Endodermal cell (in vitro differentiated cells): Measurements from ENCODE around the gene LAMTOR4. TPM values are rescaled to one million over a fixed set of nuclear protein-coding genes. Genes with fewer than 3 reads are reported as not detected.

Source experiments
- DNase-seq: peaks from one replicate; pipeline ENCODE4 v3.0.0-alpha.2; 2017
- H3K27ac ChIP-seq: 2 replicates; pipeline ENCODE4 v1.5.1; 2013; ENCODE audit warnings: mild to moderate bottlenecking, low read depth, low read length, moderate library complexity
- H3K27me3 ChIP-seq: 2 replicates; pipeline ENCODE4 v1.6.1; 2013; ENCODE audit warnings: mild to moderate bottlenecking, low read length, moderate library complexity; ENCODE audit not compliant: insufficient read depth, control insufficient read depth, poor library complexity, severe bottlenecking
- H3K36me3 ChIP-seq: 2 replicates; pipeline ENCODE4 v1.7.0; 2013; ENCODE audit warnings: mild to moderate bottlenecking, low read length, moderate library complexity; ENCODE audit not compliant: control insufficient read depth, insufficient read depth
- H3K4me1 ChIP-seq: one replicate; pipeline ENCODE4 v1.7.0; 2013; ENCODE audit warnings: low read length; ENCODE audit not compliant: control insufficient read depth, insufficient read depth
- H3K4me3 ChIP-seq: 2 replicates; pipeline ENCODE4 v1.5.1; 2013; ENCODE audit warnings: mild to moderate bottlenecking, low read length, moderate library complexity
- H3K9ac ChIP-seq: 2 replicates; pipeline ENCODE4 v1.6.1; 2013; ENCODE audit warnings: mild to moderate bottlenecking, low read length, moderate library complexity; ENCODE audit not compliant: poor library complexity, severe bottlenecking; ENCODE audit errors: extremely low read depth
- H3K9me3 ChIP-seq: 2 replicates; pipeline ENCODE4 v1.6.1; 2013; ENCODE audit warnings: mild to moderate bottlenecking, low read length, moderate library complexity; ENCODE audit not compliant: control insufficient read depth
- H3K27ac Mint-ChIP-seq: 2 replicates; pipeline ENCODE4 v1.8.0; 2020; ENCODE audit warnings: mixed read lengths
- H3K27me3 Mint-ChIP-seq: 2 replicates; pipeline ENCODE4 v1.8.0; 2021; ENCODE audit warnings: mild to moderate bottlenecking, mixed read lengths; ENCODE audit not compliant: insufficient read depth
- H3K36me3 Mint-ChIP-seq: 2 replicates; pipeline ENCODE4 v1.8.0; 2020; ENCODE audit warnings: low read depth, mixed read lengths
- H3K4me1 Mint-ChIP-seq: 2 replicates; pipeline ENCODE4 v1.8.0; 2020; ENCODE audit warnings: mixed read lengths
- H3K4me3 Mint-ChIP-seq: 2 replicates; pipeline ENCODE4 v1.8.0; 2020; ENCODE audit warnings: mild to moderate bottlenecking, moderate library complexity, mixed read lengths
- H3K9me3 Mint-ChIP-seq: 2 replicates; pipeline ENCODE4 v1.8.0; 2020; ENCODE audit warnings: mild to moderate bottlenecking, mixed read lengths
- WGBS, 2 experiments: methylation state at CpG; one replicate each; pipeline versions ENCODE4 v1.1.5 to v1.1.7; 2013; ENCODE audit warnings: missing lambda C conversion rate in 2 of 2, mixed read lengths in 1 of 2; ENCODE audit not compliant: insufficient coverage in 1 of 2, insufficient read length in 1 of 2; 5-methylcytosine and 5-hydroxymethylcytosine counted together
- long read RNA-seq, 4 experiments: library from polyadenylated mRNA in 2 of 4; library from RNA in 1 of 4; library from capped mRNA in 1 of 4; stranded (forward) in 3 of 4; unstranded in 1 of 4; transcript quantifications; one replicate each; pipeline ENCODE4 v2.0.0, GENCODE V29; 2020 to 2021; ENCODE audit warnings: inconsistent platforms in 1 of 4
- polyA plus RNA-seq, 2 experiments: library from polyadenylated mRNA; stranded (reverse); fragments of 50-300 nt; gene quantifications; one replicate each; pipeline ENCODE4 v1.2.3, GENCODE V29; 2013
- total RNA-seq, 2 donors: library from RNA; stranded (reverse); fragmentation: NEBNext Ultra II Directional in 1 of 2; extraction: Animal tissue kit (Norgen Biotek cat#: 25700) in 1 of 2; gene quantifications; 2 replicates in 1 of 2; 3 replicates in 1 of 2; pipeline ENCODE4 v1.2.1, GENCODE V29; 2021
- TF ChIP-seq, protein P1 (sequence below): fragments of 200-600 bp; sonication (generic); conservative IDR thresholded peaks from 2 replicates; pipeline ENCODE4 v1.5.0; 2021; ENCODE audit warnings: antibody characterized with exemption, mild to moderate bottlenecking

LAMTOR4 gene
- total RNA-seq = 100 to 1,000 TPM; 155 to 188 TPM
- polyA plus RNA-seq (2013, experiment 1 of 2) = 146 TPM
- 131 TPM for polyA plus RNA-seq (2013, experiment 2 of 2)
- long read RNA-seq, experiment 1, transcript LAMTOR4-204 (3 exons, 371 nt) = minor isoform, 19 of 62 reads
- long read RNA-seq, experiment 1, transcript LAMTOR4-201 (4 exons, 605 nt) = major isoform, 25 of 62 reads
- long read RNA-seq, experiment 1, partial matches to known transcripts = 8 of 62 reads
- long read RNA-seq, experiment 1, other reads (novel, unspliced or antisense) = 5 of 62 reads
- long read RNA-seq, experiment 2, transcript LAMTOR4-201 (4 exons, 605 nt) = major isoform, 37 of 60 reads
- long read RNA-seq, experiment 2, transcript LAMTOR4-204 (3 exons, 371 nt) = minor isoform, 8 of 60 reads
- long read RNA-seq, experiment 2, transcript LAMTOR4-205 (4 exons, 621 nt) = minor isoform, 6 of 60 reads
- long read RNA-seq, experiment 2, partial matches to known transcripts = 0 of 60 reads
- long read RNA-seq, experiment 2, other reads (novel, unspliced or antisense) = 5 of 60 reads
- long read RNA-seq, experiment 3, transcript LAMTOR4-201 (4 exons, 605 nt) = major isoform, 43 of 66 reads
- long read RNA-seq, experiment 3, transcript LAMTOR4-205 (4 exons, 621 nt) = minor isoform, 8 of 66 reads
- long read RNA-seq, experiment 3, transcript LAMTOR4-204 (3 exons, 371 nt) = minor isoform, 5 of 66 reads
- long read RNA-seq, experiment 3, partial matches to known transcripts = 0 of 66 reads
- long read RNA-seq, experiment 3, other reads (novel, unspliced or antisense) = 8 of 66 reads
- long read RNA-seq, experiment 4, transcript LAMTOR4-204 (3 exons, 371 nt) = major isoform, 5 of 16 reads
- long read RNA-seq, experiment 4, partial matches to known transcripts = 6 of 16 reads
- long read RNA-seq, experiment 4, other reads (novel, unspliced or antisense) = 1 of 16 reads

DNA sequence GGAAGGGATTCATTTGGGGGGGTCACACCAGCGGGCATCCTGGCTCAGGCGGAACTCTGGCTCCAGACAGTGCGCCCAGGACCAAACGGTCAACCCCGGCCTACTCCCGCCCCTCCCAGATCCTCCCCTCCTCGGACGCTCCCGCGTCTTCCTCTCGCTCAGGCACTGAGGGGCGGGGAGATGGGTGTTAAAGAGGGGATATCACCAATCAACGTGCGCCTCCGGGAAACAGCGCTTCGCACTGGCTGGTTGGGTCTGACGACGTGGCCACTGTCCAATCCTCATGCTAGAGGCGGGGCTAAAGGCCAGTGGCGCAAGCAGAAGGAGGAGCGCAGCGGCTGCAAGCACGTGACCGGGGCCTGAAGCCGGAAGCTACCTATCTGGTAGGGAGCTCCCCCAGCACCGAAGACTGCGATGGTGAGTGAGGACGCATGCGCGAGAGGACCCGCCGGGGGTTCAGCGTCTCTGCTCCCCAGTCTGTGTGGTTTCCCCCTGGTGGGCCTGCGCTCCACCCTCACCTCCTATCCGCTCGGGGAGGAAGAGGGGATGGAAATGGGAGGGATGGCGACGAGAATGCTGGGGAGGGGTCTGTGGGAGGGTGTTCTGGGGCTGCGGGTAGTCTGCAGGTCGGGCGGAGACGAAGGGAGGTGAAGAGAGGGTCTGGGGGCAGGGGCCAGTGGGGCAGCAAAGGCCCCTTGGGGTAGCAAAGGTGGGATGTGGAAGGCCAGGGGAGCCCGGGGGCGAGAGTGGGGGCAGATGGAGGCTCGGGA is at the start of gene LAMTOR4:
Gene LAMTOR4 (plus strand): TSS at position 360 of the 770 bp plus-strand sequence. CDS start 55 bp downstream, at position 415.
- TF ChIP-seq, protein P1, sequence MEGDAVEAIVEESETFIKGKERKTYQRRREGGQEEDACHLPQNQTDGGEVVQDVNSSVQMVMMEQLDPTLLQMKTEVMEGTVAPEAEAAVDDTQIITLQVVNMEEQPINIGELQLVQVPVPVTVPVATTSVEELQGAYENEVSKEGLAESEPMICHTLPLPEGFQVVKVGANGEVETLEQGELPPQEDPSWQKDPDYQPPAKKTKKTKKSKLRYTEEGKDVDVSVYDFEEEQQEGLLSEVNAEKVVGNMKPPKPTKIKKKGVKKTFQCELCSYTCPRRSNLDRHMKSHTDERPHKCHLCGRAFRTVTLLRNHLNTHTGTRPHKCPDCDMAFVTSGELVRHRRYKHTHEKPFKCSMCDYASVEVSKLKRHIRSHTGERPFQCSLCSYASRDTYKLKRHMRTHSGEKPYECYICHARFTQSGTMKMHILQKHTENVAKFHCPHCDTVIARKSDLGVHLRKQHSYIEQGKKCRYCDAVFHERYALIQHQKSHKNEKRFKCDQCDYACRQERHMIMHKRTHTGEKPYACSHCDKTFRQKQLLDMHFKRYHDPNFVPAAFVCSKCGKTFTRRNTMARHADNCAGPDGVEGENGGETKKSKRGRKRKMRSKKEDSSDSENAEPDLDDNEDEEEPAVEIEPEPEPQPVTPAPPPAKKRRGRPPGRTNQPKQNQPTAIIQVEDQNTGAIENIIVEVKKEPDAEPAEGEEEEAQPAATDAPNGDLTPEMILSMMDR = peak; percentile 21
- WGBS, 2 experiments = 0 to 1% methylated on average over 17 to 44 of the region's 46 CpGs
- H3K4me1 Mint-ChIP-seq = peaks cover 19% of the 10 kb centered on the region
- peak within 1 kb of the TSS; percentile 97 for H3K4me3 ChIP-seq
- peaks cover 18% of the 10 kb centered on the region for H3K36me3 ChIP-seq
- H3K27ac ChIP-seq = peak within 1 kb of the TSS; percentile 16
- peaks cover 16% of the 10 kb centered on the region for H3K9me3 Mint-ChIP-seq
- peaks cover 28% of the 10 kb centered on the region for H3K36me3 Mint-ChIP-seq
- peak; percentile 99 for DNase-seq
- H3K27me3 ChIP-seq = no peaks in the 10 kb centered on the region
- H3K4me1 ChIP-seq = peaks cover 8% of the 10 kb centered on the region
- H3K9me3 ChIP-seq = no peaks in the 10 kb centered on the region
- no peaks in the 10 kb centered on the region for H3K27me3 Mint-ChIP-seq
- H3K27ac Mint-ChIP-seq = peak within 1 kb of the TSS; percentile 97
- H3K9ac ChIP-seq = peak within 1 kb of the TSS; percentile 56
- peak within 1 kb of the TSS; percentile 99 for H3K4me3 Mint-ChIP-seq

DNA sequence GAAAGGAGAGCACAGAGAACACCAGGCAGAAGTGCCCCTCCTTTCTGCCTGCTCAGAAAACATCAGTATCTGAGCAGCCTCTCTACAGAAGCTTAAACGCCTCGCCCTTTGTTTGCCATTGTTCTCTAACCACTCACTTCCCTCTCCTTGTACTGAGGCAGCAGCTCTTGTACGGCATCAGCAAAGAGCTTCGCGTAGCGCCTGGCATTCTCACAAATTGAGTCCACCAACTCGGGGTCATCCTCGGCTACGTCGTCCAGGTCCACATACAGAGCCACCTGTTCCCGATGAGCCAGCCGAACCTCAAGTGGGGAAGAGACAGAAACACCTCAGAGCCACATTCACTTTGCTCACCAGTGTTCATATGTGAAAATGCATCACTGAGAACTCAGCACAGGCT is 49.3 kb upstream of the LAMTOR4 start:
- Mint-ChIP-seq H3K9me3 (no peaks in the 10 kb centered on the region), H3K27me3 (no peaks in the 10 kb centered on the region), H3K4me3 (peak overlapping the region; percentile 89), H3K4me1 (peaks cover 17% of the 10 kb centered on the region), H3K27ac (peak overlapping the region; percentile 97), H3K36me3 (peaks cover 70% of the 10 kb centered on the region)
- H3K27me3 ChIP-seq = no peaks in the 10 kb centered on the region
- no peaks in the 10 kb centered on the region for H3K9me3 ChIP-seq
- DNase-seq = no peak
- H3K36me3 ChIP-seq = peaks cover 59% of the 10 kb centered on the region
- TF ChIP-seq, protein P1 = no peak
- peak overlapping the region; percentile 100 for H3K9ac ChIP-seq
- WGBS, 2 experiments = 90 to 91% methylated on average over 7 to 12 of the region's 12 CpGs
- H3K27ac ChIP-seq = peak overlapping the region; percentile 26
- peak overlapping the region; percentile 92 for H3K4me3 ChIP-seq
- H3K4me1 ChIP-seq = peaks cover 6% of the 10 kb centered on the region
